HG02798 (cell line): ENCODE results near the gene EHD1.

Experiments used
- ATAC-seq: cut with Tn5 transposase; IDR thresholded peaks from one replicate; pipeline ENCODE4 v1.9.1; 2021; ENCODE audit warnings: mild to moderate bottlenecking; ENCODE audit not compliant: unreplicated experiment, poor library complexity

EHD1 gene

DNA sequence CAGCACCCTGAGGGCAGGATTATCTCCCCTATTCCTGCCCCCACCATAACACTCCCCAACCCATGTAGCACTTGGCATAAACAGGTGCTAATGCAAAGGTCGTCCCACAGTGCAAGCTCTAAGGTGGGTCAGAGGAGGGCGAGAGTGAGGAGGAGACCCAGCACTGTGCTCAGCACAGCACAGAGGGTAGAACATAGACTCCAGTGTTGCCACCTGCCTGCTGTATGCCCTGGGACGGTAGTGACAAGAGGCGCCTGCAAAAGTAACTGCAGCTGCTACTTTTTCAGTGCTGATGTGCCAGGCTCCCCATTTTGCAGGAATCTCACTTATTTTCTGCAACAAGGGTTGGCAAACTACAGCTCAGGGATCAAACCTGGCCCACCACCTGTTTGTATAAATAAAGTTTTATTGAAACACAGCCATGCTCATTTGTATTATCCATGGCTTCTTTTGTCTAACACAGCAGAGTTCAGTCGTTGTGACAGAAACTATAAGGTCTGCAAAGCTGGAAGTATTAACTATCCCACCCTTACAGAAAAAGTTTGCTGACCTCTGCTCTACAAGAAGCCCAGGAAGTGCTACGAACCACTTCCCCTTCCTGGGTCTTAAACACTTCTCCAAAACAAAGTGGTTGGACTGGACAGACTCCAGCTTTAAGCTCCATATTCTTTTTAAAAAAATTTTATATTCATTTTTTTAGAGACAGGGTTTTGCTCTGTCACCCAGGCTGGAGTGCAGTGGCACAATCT lies 17.0 kb downstream of the EHD1 start:
- ATAC-seq: no peak

DNA sequence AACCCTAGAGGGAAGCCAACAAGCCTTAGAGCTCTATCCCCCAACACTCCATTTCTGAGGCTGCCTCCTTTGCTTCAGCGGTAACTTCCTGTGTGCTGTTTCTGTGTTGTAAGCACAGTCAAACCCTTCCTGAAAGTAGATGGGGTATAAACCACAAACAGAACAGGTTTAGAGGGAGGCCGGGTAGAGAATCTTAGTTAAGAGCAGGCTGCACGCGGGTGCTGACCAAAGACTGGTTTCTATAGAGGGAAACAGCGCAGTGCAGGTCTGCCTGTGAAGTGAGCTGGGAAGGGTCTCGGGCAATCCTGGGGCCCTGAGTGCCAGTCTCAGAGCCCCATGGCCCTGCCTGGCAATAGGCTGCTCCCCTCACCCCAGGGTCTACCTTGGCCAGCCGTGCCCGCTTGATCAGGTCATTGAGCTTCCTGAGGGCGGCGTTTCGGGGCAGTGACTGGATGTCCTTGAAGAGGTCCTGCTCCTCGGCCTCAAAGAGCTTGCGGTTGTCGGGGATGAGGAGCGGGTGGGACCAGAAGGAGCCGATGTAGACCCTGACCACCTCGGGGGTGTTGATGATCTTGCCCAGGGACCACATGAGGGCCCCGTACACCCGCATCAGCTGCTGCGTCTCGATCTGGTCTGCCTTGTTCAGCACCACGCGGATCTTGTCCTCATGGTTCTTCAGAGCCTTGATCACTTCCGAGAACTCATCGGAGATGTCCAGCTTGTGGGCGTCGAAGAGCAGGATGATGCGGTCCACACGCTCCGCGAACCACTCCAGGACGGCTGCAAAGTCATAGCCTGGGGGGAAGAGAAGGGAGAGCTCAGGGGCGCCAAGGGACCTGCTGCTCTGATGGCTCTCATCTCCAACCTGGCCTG lies 18.6 kb downstream of the EHD1 start:
- ATAC-seq: peak; percentile 71

DNA sequence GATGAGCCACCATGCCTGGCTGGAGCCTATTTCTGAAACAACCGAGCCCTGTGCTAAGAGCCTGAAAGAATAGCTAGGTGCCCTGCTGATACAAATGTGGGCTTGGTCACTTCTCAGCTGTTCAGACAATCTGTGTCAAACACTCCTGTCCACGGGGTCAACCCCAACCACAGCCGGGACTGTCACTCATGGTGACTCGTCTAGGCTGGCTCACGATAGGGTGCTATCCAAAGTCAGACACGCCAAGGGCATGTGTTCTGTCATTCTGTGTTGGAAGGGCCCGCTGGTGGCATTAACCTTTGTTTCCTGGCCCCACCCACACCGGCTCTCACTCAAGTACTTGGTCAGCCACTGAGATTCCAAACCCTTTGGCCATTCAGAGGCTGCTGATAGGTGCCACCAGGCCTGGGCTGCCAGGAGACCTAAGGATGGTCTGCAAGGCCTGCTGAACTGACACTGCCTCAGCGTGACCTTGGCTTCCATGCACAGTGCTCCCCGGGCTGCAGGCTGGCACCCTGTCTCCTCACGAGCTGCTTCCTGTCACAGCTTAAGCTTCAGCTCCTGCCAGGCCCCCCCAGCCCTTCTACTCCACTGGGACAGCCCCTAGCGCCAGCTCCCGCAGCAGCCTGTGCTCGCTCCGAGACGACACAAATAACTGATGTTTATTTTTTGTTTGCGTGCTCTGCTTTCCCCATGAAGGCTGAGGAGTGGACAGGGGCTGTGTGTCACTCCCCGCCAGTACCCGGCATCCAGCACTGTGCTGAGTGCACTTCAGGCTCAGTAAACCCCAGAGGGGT lies 19.8 kb downstream of the EHD1 start:
- no peak for ATAC-seq

DNA sequence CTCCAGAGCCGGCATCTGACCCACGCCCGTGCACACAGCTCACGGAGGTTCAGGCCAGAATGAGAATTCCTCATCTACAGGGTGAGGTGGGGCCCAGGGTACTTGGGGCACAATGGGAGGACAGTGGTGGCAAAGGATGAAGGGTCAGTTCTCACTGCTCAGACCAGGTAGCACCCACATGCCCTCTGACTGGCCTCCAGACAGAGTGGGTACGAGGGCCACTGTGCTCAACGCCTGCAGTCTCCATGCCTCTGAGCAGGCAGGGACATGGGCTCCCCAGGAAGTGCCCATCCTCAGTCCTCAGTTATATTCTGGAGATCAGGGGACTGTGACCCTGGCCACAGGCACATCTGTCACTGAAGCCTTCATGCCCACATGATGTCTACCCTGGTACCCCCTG lies 20.9 kb downstream of the EHD1 start:
- ATAC-seq: no peak

DNA sequence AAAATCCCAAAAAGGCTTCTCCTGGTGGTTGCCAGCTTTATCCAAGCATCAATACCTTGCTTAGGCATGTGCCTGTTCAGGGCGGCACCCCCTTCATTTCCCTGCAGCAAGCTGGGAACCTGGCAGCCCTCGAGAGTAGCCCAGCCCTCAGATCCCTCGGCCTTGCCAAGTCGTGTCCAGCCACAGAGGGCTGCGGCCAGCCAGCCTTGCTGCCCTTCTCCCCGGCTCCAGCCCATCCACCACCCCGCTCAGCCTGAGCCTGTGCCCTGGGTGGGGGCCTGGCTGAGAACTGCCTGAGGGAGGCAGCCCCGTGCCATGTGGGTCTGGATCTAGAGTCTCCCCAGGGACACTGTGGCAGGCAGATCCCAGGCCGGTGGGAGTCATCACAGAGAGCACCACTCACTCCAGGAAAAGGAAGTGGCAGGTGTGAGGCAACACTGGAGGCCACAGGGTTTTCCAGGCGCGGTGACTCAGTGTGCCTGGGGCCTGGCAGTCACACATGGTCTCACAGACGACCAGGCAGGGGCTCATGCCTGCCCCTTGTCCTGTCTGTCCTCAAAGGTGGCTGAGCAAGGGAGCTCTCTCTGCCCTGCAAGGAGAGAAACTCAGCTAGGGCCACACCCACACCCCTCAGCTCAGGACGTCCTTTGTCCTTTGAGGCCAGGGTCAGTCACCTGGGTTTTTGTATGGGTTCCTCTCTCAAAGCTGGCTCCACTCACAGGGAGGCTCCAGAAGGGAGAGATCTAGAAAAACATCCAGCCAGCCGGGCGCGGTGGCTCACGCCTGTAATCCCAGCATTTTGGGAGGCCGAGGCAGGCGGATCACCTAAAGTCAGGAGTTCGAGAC lies 21.8 kb downstream of the EHD1 start:
- ATAC-seq: no peak

DNA sequence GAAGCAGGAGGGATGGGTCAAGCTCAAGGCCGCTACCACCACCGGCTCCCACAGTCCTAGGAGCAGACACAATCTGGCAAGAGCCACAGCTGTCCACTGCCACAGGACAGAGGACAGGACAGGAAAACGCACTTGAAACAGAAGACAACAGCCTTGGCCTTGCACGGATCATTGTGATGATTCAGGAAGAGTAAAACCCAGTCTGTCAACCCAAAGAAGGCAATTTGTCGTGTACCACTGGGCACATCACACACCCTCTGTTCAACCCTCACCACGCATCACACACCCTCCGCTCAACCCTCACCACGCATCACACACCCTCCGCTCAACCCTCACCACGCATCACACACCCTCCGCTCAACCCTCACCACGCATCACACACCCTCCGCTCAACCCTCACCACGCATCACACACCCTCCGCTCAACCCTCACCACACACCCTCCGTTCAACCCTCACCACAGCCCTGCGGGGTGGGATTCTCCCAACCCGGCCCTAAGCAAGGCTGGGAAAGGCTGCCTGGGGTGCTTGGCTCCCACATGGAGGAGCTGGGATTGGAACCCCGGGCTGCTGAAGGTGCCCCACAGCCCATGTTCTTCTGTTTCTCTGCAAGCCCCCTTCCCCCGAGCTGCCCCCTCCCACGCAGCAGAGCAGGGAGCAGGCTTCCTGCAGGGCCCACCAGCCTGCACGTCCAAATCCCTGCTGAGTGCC lies 22.7 kb downstream of the EHD1 start:
- no peak for ATAC-seq

DNA sequence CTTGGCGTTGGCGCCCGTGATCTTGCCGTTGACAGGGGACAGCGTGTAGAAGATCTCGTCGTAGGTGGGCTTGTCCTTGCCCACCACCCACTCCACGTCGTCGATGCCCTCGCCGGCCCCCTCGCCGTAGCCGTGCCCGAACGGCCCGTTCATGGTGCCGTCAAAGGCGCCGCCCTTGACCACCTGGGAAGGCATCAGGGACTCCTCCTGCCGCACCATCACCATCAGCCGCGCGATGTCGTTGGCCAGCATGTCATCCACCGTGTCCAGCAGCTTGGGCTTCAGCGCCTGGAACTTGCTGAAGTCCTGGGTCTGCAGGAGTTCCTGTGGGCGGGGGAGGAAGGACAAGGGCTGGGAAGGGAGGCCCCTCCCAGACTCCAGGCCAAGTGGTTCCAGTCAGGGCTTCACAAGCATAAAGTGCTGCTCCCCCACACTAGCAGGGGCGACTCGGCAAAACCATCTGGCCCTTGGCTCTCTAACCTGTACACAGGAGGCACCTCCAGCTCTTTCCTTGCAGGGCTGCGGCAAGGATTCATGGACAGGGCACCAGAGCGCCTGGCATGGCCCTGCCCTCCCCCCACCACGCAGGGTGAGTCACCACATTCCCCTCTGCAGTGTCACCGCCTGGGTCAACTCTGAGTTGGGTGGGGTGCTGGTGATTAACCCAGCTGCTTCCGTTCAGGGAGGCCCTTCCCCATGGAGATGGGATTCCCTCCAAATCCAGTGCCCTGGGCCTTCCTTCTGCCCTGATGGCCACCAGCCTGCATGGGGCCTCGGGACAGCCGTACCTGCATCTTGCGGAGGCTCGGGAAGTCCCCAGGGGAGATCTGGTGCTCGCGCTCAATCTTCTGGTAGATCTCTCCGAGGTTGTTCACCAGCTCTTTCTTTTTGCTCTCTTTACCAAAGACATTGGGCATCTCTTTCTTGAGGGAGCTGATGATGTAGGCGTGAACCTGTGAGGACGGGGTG lies 23.6 kb downstream of the EHD1 start:
- no peak for ATAC-seq

DNA sequence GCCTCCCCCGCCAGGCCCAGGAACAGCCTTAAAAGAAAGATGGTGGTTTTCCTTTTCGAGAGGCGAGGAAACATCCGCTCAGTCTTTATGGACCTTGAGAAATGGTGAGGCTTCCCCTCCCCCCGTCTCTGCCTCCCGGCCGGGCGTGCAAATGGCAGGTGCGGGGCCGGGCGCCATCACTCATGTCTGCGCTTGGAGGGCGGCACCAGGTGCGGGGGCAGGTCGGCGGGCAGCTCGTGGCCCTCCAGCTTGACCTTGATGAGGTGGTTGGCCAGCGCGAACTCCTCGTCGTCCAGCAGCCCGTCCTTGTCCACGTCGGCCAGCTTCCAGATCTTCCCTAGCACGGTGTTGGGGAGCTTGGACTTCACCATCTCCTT lies 24.3 kb downstream of the EHD1 start:
- ATAC-seq: no peak

DNA sequence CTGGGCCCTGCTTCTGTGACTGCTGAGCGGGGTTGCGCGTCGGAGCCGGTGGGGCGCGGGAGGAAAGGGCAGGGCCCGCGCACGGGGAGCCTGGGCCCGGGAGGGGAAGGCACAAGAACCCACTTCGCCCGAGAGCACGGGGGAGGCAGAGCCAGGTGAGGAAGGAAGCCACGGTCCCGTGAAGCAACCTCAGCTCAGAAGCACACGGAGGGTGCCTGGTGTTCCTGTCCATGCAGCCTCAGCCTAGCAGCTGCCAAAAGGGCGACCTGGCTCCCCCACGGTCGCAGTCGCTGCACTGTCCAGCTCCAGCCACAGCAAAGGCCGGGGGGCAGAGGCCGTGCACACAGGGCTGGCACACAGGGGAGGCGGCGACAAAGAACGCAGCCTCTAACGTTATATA lies 24.7 kb downstream of the EHD1 start:
- ATAC-seq: no peak

DNA sequence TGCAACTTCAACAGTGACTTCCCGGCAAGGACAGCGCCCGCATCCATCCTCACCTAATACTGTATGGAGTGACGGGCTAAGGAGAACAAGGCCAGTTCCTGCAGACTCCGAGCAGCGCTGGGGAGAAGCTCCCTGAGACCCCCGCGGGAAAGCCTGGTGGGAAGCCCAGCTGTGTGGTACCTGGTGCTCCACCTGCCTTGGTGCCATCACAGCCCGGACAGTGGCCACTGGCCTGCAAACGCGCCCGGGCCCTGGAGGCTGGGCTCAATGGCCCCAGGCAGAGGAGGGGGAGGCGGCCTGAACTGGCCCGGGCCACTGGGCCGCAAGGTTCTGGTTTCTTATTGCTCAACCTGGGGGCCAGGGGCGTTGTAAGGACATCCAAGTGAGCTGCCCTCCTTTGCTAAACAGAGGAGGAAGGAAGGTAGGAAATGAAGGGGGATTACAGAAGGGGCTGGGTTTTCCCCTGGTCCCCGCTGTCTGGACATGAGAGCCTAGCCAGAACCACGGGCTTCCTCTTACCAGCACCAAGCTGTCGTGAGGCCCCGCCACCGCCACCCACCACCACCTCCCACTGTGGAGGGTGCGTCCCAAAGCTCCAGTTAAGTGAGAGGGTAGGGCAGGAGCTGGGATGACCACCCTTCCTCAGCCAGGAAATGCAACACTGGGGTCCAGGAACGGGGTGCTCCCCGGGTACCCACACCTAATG lies 25.5 kb downstream of the EHD1 start:
- ATAC-seq: no peak

DNA sequence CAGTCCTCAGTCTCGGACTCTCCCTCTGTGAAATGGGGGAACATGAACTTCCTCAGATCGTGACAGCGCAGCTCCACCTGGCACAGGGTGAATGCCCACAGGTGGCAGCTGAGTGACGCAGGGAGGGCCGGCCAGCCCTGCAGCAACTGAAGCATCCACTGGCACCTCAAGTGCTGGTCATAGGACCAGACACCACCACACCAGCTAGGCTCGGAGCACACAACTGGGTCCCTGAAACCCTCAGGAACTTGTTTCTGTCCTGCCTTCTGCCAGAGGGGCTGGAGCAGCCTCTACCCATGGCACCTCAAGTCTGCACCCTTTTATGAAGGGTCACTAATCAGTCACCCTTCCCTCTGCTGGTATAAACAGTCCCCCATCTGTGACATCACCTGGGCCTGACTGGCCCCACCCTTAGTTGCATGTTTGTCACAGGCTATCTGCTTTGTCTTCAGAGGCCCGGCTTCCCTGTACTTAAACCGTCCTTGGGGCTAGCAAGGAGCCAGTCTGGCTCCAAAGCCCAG lies 26.5 kb downstream of the EHD1 start:
- peak; percentile 18 for ATAC-seq

DNA sequence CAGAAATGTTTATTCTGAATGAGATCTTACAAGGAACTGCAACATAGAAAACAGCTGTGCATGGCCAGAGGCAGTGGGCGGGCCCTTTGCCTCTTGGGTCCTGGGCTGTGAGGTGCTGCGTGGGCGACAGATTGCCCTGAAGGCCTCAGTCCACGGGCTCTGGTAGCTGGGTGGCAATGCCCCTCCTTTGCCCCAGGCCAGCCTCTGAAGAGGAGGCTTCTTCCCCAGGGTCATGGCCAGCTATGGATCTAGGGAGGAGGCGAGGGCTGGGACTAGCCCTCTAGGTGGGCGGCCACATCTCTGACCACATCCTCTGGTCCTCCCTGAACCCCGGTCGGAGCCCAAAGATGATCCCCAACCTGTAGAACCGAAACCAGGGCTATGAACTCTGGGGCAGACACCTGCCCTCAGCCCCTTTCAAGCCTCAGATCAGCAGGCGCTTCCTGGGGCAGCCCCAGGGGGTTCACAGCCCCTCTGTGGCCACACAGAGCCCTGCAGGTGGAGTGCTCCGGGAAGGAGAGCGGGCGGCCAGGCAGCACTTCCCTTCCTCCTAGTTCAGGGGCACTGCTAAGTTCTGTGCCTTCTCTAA lies 27.3 kb downstream of the EHD1 start:
- peak; percentile 72 for ATAC-seq

DNA sequence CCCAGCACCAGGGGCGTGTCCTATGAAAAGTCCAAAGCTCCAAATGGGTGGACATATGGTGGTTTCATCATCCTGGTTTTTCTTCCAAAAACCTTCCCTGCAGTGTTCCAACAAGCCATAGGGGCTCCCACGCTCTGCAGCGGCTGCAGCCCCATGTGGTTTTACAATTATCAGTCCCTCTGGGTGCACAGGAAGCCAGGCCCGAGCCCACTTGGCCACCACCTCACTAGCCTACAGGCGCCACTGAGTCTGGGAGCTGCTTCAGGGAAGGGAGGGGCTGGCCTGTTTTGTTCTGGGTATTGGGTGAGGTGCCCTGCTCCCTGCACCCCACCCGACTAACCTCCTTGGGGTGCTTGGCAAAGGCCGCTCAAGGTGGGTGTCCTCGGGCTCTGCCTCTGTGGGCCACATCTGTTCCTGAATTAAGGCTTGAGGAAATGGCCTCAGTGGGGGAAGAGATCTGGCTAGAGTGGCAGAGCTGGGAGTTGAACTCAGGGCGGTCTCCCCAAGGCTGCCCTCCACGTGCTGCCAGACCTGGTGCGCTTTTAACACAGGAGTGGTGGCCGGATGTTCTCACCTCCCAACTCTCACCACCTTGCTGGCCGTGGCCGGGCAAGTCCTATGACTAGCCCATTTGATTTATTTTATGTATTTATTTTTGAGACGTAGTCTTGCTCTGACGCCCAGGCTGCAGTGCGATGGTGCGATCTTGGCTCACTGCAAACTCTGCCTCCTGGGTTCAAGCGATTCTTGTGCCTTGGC lies 28.6 kb downstream of the EHD1 start:
- ATAC-seq: no peak

DNA sequence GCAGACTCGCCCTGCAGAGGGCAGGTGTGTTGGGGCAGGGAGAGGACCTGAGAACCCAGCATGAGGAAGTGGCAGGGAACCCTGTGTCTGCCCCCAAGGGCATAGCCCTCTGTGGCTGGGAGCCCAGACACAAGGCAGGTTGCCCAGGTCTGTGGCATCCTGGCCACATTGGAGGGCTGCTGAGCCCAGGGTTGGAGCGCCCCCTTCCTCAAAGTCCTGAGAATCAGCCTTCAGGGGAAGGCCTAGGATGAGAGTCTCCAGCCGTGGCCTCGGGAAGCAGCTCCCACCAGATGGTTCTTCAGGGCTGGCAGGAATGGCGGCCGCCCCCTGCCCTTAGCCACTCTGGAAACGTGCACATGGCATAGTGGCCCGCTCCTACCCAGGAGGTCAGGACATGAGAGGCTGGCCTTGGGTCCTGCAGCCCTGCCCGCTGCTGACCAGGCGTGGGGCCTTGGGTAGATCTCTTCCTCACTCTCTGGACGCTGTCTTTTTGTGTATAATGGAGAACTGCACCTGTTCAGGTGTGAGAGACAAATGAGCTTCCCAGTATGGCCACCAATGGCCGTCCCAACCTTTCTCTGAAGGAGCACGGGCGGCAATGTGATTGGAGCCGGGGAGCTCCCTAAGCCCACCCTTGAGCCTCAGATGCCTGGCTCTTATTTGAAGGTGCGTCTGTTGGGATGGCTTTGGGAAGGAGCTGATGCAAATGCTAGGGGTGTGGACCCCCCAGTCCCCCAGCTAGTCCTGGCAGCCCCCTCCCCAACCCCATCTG lies 29.4 kb downstream of the EHD1 start:
- ATAC-seq: no peak

DNA sequence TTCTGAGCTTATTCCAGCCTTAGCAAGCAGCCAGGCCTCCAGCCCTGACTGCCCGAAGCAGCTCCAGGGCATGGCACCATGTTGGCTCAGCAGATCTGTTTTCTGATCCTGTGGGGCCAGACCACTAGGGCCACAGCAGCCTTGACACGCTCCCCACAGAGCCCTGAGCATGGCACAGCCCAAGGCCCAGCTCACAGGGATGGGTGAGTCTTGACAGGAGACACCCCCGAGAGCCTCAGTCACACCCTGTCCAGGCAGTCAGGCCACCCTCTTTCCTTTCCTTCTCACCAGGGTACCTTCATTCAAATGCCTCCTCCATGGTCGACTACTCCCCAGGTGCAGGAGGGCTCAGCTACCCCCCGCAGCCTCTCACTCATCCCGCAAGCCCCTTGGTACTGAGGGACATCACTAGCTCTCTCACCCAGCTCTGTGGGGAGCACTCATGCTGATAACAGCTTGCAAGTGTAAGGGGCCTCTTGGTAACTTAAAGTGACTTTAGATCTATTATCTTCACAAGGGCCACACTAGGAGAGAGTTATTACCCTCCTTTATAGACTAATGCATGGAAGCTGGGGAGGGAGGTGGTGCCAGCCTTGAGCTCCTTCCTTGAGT lies 30.1 kb downstream of the EHD1 start:
- ATAC-seq: no peak
